NCI-H774 (cell line): Measurements from ENCODE around the gene OBSL1.

Experiments used
- DNase-seq: peaks from one replicate; lab custom pipeline; 2025; lab: John Stamatoyannopoulos, UW

OBSL1 gene

DNA sequence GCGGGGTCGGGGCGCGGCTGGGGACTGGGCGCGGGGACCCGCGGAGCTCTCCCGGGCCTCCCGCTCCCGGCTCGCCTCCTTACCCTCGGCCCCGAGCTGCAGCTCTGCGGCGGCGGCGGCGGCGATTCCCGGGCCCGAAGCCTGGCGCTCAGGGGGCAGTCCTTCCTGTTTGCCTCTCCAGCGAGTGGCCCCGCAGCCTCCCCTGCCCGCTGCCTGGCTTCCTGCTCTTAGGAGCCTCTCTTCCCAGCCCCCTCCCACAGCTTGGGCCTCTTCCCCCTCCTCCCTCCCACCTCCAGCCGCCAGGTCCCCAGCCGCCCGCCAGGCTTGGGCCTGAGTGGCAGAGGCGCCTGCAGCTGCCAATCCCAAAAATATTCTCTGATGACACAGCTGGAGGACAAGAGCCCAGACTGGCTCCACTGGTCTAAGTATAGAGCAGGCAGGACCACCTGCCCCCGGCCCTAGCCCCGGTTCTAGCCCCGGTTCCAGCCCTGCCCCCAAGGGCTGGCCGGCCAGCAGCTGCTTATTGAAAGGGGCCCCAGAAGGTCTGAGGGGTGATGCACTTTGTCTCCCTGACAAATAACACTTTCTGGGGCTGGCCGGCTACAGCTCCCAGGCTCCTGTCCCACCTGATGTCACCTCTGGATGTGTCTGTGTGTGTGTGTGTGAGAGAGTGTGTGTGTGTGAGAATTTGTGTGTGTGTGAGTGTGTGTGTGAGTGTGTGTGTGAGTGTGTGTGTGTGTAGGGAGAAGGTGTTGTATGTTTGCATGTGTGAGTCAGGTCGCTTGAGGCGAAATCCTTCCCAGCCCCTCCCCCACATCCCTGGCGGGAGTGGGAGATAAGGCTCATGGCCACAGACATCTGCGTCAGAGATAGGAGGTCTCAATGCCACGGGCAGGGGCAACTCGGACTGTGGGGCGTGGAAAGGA, at the start of gene OBSL1:
Gene OBSL1 (minus strand): TSS at position 229 of the 926 bp plus-strand sequence. CDS start 307 bp downstream, outside the sequence.
- DNase-seq = peak; percentile 45

DNA sequence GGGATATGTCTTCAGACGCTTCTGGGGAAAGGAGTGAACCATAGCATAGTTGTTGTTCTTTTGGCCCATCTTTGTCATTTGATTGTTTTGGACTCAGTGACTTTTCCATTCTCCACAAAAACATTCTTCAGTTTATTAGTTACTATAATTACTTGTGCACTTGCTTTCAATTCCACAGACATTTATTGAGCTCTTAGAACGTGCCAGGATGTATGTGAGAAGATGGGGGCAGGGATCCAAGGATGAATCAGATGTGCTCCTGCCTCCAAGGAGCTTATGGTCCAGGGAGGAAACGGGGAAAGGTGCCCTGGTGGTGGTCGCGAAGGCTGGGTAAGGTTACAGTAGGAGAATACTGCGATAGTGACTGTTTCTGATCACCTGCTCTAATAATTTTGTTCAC, 49.2 kb upstream of the OBSL1 start:
- DNase-seq = no peak

DNA sequence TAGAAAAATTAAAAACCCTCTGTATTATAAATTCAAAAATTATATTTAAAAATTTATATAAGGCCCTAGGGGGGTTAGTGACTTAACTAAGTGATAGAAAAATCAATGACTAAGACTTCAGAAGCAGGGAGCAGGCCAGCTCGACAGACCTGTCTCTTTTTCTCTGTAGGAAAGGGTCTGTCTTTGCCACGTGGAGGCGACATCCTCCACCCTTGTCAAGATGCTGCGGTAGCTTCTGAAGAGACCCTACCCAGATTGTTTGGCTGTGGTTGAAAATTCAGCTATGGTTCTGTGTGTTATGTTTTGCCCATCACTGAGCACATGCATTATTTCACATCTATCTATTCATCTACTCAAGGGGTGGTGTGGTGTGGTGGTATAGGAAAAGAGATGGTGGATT, 47.9 kb upstream of the OBSL1 start:
- no peak for DNase-seq

DNA sequence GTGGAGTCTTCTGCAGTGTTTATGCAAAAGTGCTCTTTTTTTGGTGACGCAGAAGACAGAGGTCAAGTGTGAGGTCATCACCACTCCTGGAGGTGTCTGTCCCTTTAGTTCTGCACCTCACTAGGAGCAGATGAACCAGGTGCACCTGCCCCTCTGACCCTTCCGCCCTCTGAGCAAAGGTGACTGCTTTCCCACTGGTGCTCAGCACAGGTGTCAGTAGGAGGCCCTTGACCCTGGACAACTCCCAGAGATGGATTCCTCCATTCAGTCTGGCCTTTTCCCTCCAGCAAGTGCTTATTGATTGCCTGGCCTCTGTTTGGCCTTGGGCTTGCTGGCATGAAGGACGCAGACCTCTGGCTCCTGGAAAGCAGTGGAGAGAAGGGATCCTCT, 47.4 kb upstream of the OBSL1 start:
- no peak for DNase-seq

DNA sequence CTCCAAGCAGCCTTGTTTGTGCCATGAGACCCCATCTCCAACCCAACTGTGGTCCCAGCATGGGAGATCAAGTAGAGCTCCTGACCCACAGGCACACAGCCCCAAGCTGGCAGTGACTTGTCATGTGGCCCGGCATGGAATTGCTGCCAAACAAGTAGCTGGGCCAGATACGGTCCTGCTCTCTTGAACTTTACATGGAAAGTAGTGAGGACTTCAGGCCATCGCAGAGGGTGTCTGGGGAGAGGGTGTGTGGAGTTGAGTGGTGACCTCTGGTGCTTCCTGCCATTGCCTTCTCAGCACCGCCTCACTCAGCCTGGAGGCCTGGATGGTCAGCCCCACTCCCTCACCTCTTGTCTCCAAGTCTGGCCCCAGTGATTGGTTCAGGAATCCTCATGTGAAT, 45.2 kb upstream of the OBSL1 start:
- no peak for DNase-seq

DNA sequence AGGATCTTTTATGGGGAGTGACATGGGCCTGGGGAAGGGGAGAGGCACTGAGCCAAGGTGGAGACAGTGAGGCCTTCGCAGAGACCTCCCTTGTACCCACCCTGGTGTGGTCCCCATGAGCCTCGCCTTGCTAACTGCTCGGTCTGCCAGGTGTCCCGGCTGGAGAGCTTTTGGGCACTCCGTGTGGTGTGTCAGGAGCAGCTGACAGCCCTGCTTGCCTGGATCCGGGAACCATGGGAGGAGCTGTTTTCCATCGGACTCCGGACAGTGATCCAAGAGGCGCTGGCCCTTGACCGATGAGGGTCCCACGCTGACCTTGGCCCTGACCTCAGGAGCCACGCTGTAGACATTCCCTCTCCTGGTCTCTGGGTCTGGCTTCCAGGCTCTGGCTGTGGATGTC, 44.6 kb upstream of the OBSL1 start:
- DNase-seq = no peak

DNA sequence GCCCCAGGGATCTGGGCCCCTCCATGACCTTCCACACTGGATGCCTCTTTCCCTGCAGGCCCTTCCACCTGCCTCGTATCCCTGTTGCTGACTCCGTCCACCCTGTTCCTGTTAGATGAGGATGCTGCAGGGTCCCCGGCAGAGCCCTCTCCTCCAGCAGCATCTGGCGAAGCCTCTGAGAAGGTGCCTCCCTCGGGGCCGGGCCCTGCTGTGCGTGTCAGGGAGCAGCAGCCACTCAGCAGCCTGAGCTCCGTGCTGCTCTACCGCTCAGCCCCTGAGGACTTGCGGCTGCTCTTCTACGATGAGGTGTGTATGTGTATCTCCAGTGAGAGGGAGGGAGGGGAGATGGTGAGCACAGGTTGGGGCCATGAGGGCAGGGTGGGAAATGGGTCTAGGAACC, 43.7 kb upstream of the OBSL1 start:
- no peak for DNase-seq

DNA sequence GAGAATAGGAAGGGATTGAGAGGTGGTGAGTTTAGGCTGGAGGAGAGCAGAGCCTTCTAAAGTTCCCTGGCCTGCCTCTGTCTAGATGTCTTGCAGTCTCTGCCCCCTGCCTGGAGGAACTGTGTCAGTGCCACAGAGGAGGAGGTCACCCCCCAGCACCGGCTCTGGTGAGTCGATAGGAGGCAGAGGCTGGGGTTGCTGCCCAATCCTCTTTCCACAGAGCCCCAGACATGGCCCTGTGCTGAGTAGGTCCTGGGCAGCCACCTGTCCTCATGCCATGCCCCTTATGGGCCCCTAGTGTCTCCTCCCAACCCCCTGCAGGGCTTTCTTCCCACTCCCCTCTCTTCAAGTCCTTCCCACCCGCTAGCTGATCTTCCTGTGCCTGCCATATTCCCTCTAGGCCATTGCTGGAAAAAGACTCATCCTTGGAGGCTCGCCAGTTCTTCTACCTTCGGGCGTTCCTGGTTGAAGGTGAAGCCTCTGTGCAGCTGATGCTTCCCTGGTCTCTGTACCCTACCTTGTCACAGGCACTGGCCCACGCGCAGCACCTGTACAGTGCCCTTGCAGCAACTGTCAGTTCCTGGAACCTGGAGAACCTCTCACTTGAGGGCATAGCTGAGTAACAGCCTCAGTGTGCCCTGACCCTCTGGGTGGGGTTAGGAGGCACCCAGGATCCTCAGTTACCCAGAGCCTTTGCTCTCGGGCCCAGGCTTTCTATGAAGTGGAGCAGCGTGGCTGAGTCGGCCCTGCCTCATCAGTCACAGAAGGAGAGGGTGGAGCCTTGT, 42.9 kb upstream of the OBSL1 start:
- DNase-seq = no peak

DNA sequence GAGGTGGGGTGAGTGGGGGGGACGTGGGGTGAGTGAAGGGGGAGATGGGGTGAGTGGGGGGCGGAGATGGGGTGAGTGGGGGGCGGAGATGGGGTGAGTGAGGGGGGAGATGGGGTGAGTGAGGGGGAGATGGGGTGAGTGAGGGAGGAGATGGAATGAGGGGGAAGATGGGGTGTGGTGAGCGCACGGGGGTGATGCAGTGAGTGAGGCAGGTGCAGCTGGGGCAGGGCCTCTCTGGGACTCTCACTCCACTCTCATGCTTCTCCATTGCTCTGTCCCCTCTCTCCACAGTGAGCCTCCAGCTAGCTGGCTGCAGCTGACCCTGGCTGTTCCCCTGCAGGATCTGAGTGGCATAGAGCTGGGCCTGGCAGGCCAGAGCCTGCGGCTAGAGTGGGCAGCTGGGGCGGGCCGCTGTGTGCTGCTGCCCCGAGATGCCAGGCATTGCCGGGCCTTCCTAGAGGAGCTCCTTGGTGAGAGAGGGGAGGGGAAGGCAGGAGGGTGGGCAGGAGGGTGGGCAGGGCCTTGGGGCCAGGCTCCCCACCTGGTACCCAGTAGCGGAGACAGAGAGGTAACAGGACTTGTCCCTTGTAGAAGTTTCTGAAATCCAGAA, 42.2 kb upstream of the OBSL1 start:
- no peak for DNase-seq

DNA sequence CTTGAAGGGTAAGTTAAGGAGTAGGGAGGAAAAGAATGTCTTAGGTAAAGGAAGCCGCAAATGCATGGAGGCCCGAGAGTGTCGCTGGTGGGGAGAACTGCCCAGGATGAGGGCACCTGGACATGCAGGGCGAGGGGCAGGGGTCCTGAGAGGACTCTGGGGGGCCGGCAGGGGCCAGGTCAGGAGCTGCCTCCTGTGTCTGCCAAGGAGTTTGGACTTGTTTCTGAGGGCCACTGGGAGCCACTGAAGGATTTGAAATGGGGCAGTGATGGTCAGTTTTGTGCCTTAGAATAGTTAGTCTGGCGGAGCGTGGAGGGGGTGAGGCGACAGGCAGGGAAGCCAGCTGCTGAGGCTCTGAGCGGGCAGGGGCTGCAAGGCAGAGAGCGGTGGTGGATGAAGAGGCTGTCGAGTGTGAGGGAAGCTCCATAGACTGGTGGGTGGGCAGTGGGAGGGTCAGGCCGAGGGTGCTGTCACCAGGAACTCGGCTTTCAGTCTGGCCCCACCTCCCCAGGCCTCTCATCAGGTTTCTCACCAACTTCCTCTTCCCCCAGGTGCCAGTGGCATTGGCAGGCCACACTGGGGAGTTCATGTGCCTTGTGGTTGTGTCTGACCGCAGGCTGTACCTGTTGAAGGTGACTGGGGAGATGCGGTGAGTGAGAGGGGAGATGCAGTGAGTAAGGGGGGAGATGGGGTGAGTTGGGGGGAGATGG, 41.4 kb upstream of the OBSL1 start:
- DNase-seq = no peak

DNA sequence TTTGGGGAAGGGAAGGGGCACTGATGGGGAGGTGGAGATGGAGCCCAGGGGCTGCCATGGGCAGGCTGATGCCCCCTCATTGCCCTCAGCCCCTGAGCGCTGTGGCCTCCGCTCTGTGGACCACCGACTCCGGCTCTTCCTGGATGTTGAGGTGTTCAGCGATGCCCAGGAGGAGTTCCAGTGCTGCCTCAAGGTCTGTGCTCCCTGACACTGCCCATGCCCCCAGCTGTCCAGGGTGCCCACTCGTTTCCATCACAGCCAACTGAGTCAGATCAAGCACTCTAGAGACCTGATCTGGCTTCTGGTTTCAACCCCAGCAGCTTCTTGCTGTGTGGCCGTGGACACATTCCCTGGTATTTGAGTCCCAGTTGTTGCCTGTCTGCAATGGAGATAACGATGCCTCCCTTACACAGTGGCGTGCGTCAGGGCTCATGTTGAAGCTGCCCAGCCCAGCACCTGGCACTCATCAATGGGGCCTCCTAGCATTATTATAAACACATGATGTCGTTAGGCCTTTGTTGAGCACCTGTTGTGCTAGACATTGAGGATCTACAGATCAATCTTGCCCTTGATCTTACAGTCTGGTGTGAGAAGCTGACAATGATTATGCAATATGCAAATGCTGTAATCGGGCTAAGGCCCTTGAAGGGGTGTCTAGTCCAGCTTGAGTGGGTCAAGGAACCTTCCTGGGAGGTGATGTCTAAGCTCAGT, 40.7 kb upstream of the OBSL1 start:
- no peak for DNase-seq

DNA sequence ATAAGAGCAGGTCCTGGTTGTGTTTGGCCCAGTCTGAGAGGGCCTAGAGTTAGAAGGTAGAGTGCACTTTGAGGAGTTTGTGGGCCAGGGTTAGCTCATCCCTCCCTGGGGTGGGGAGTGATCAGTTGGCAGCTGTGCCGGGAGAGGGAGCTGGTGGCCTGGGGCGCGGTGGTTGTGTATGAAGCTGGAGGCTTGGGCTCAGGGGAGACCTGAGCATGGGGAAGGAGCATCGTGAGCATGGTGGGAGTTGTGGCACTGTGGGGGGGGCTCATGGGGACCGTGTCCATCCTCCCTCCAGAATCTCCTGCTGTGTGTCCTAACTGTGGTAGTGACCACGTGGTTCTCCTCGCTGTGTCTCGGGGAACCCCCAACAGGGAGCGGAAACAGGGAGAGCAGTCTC, 40.0 kb upstream of the OBSL1 start:
- DNase-seq = no peak

DNA sequence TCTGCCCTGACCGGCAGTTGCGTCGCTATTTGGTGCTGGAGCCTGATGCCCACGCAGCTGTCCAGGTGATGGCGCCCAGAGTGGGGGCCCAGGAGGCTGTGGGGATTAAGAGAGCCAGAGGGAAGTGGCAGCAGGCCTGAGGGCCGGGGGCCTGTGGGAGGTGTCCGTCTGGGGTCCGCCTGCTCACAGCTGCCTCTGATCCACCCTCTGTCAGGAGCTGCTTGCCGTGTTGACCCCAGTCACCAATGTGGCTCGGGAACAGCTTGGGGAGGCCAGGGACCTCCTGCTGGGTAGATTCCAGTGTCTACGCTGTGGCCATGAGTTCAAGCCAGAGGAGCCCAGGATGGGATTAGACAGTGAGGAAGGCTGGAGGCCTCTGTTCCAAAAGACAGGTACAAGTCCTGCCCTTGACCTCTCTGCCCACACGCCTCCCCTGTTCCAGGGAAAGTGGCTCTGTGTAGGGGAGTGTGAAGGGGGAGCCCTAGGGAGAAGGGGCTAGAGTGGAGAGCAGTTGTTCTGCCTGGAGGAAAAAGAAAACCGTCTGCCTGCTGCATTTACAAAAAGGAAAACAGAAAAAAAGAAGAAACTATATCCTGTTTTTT, 37.9 kb upstream of the OBSL1 start:
- no peak for DNase-seq

DNA sequence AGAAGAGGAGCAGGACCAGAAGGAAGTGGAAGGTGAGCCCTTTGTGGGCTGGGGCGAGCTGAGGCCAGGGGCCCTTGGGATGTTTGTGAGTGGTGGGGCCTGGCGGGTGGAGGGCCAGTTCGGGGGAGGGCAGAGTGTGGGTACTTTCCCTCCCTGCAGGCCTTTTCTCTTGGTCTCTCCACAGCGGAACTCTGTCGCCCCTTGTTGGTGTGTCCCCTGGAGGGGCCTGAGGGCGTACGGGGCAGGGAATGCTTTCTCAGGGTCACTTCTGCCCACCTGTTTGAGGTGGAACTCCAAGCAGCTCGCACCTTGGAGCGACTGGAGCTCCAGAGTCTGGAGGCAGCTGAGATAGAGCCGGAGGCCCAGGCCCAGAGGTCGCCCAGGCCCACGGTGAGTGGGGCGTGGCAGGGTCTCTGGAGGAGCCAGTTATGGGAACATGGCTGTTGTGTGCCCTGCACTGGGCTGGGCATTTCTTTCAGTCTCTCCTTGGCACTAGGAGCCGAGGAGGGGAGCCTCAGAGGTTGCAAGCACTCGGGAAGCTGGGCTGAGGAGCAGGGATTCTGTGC, 37.1 kb upstream of the OBSL1 start:
- no peak for DNase-seq

DNA sequence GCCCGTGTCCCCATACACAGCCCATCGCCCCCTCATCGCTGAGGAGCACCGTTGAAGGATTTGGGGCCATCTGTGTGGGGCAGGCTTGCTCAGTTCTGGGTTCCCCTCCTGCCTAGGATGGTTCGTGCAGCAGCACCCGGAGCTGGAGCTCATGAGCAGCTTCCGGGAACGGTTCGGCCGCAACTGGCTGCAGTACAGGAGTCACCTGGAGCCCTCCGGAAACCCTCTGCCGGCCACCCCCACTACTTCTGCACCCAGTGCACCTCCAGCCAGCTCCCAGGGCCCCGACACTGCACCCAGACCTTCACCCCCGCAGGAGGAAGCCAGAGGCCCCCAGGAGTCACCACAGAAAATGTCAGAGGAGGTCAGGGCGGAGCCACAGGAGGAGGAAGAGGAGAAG, 36.6 kb upstream of the OBSL1 start:
- no peak for DNase-seq

DNA sequence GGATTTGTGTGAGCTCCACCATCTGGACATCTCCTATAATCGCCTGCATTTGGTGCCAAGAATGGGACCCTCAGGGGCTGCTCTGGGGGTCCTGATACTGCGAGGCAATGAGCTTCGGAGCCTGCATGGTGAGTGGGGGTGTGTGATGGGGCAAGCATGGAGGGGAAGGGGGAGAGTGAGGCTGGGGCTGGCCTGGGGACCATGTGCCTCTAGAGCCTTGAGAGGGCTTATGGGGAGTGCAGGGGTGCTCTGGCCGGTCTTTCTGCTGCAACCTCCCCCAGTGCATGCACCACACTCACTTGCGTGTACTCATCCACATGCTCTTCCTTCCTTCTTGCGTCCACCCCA, 34.2 kb upstream of the OBSL1 start:
- no peak for DNase-seq

DNA sequence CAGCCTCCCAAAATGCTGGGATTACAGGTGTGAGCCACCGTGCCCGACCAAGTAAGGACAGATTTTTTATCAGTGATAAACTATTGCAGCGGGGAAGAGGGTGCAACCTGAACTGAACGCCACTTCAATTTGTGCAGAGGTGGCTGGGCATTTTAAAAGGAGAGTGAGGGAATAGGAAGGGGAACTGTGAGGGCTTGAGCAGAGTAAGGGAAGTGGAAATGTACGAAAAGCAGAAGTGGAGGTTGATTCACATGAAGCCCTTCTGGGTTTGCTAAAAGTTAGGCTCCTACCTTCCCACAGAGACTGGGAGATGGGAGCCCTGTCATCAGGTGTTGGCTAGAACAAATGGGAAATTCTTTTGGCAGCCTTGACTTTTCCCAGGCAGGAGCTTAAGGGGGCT, 32.4 kb upstream of the OBSL1 start:
- no peak for DNase-seq

DNA sequence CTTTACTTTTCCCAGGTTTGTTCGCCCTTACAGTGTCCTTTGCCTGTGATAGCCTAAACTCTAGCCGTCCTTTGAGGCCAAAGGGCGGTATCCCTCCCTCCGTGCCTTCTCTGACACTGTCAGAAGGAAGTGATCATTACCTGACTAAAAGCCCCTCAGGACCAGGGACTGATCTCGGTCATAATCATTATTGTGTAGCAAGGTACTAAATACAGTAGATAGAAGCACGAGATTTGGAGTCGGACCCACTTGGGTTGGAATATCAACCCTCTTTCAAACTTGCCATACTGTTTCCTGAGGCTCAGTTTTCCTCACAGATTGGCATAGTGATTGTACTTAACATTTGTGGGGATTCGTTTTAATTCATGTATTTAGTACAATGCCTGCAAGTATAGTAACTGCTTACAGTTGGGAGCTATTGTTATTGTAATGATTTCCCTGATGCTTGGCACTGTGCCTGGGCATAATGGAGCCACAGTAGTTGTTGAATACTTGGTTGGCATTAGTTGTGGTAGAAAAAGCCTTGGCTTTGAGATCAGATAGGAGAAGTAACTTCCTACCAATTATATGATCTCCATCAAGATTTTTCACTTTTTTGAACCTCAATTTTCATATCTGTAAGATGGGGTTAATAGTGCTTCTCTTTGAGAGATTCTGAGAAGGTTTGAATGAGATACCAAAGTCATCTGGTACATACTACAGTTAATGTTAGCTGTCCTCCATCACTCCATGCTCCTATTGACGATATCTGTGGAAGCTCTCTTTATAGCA, 27.2 kb upstream of the OBSL1 start:
- DNase-seq = no peak

DNA sequence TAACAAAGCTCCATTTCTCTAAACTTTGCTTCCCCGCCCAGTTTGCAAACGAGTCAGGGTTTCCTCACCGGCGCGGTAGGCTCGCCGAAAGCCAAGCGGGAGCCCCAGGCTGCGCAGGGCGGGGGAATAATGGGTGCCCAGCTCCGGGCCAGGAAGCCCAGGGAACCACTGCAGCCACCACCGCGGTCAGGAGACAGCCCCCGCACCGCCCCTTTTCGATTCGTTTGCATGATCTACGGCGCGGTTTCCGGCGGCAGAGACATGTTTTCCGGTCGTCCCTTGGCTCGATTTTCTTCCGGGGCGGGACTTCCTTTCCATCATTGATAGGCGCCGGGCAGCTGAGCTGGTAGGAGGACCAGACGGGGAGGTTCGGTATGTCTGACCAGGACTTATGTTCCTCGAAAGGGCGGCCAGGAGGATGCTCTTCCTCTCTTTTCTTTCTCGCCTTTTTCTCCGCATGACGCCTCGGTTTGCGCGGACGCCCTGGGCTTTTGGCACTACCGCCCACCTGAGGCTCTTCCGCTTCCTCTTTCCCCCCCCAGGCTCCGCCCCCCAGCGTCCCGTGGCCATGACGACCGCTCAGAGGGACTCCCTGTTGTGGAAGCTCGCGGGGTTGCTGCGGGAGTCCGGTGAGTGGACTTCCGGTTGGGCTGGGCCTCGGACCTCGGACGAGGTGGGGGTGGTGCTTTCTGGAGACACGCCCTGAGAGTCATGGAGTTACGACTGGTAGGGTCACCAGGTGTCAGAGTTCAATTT, 26.4 kb upstream of the OBSL1 start, which contains the start of gene STK11IP:
Gene STK11IP (plus strand): TSS at position 306 of the 756 bp plus-strand sequence. CDS start 263 bp downstream, at position 569.
- DNase-seq = peak; percentile 95
